IMR-90 (cell line): Measurements from ENCODE around the gene XRN2. TPM values are rescaled to one million over a fixed set of nuclear protein-coding genes. Genes with fewer than 3 reads are reported as not detected.

Experiments
- ATAC-seq: fragments of 200-7000 bp; cut with Tn5 transposase; 2 replicates; pipeline ENCODE4 v1.9.1; 2020; ENCODE audit warnings: low read depth, mild to moderate bottlenecking, moderate library complexity
- BruUV-seq: library from RNA; stranded (reverse); fragments of 400-500 nt; replicated peaks from 2 replicates; lab custom pipeline; 2021; lab: Mats Ljungman, UMichigan
- CTCF ChIA-PET: fragments of 300-600 bp; formaldehyde crosslinking; extraction: SDS; loops from one replicate; lab custom pipeline; 2021; ENCODE audit warnings: antibody characterized with exemption; lab: Yijun Ruan, JAX
- POLR2A ChIA-PET: fragments of 300-600 bp; sonication (Branson Sonifier 250); formaldehyde crosslinking; loops from one replicate; lab custom pipeline; 2022; ENCODE audit warnings: antibody characterized with exemption; ENCODE audit not compliant: unreplicated experiment; lab: Charles Lee
- DNase-seq: peaks from one replicate; pipeline ENCODE4 v3.0.0; 2013
- H2AFZ ChIP-seq: replicated peaks from 2 replicates; pipeline ENCODE3; 2013; ENCODE audit warnings: low read length, mild to moderate bottlenecking; ENCODE audit not compliant: poor library complexity
- H2AK5ac ChIP-seq: 2 replicates; pipeline ENCODE4 v1.6.1; 2013; ENCODE audit warnings: low read depth, low read length, inconsistent platforms
- H2AK9ac ChIP-seq: replicated peaks from 2 replicates; pipeline ENCODE3; 2013; ENCODE audit warnings: mild to moderate bottlenecking, low read depth, low read length, moderate library complexity; ENCODE audit not compliant: poor library complexity
- H2BK120ac ChIP-seq: 2 replicates; pipeline ENCODE4 v1.6.1; 2013; ENCODE audit warnings: low read depth, low read length, inconsistent platforms
- H2BK15ac ChIP-seq: 3 replicates; pipeline ENCODE4 v1.6.1; 2013; ENCODE audit warnings: low read depth, low read length, inconsistent platforms
- H2BK20ac ChIP-seq: 2 replicates; pipeline ENCODE4 v1.6.1; 2013; ENCODE audit warnings: low read depth, mild to moderate bottlenecking, inconsistent platforms, low read length, moderate library complexity
- H2BK5ac ChIP-seq: 2 replicates; pipeline ENCODE4 v1.6.1; 2013; ENCODE audit warnings: mild to moderate bottlenecking, low read depth, low read length, inconsistent platforms; ENCODE audit not compliant: poor library complexity, severe bottlenecking
- H3K14ac ChIP-seq: replicated peaks from 2 replicates; pipeline ENCODE4 v1.6.1; 2013; ENCODE audit warnings: low read depth, low read length, inconsistent platforms
- H3K18ac ChIP-seq: 2 replicates; pipeline ENCODE4 v1.6.1; 2013; ENCODE audit warnings: low read depth, low read length, control low read depth
- H3K23ac ChIP-seq: 2 replicates; pipeline ENCODE4 v1.6.1; 2013; ENCODE audit warnings: low read depth, low read length, inconsistent platforms
- H3K27ac ChIP-seq: 2 replicates; pipeline ENCODE4 v1.5.1; 2013; ENCODE audit warnings: mild to moderate bottlenecking, control low read depth, low read length; ENCODE audit not compliant: insufficient read depth
- H3K27me3 ChIP-seq: 2 replicates; pipeline ENCODE4 v1.6.1; 2013; ENCODE audit warnings: low read length; ENCODE audit not compliant: control insufficient read depth, insufficient read depth
- H3K36me3 ChIP-seq: 2 replicates; pipeline ENCODE4 v1.6.1; 2013; ENCODE audit warnings: low read length, mixed read lengths; ENCODE audit not compliant: control insufficient read depth, insufficient read depth
- H3K4ac ChIP-seq: 2 replicates; pipeline ENCODE4 v1.6.1; 2013; ENCODE audit warnings: low read depth, low read length, inconsistent platforms
- H3K4me1 ChIP-seq: 2 replicates; pipeline ENCODE4 v1.6.1; 2013; ENCODE audit warnings: low read length, mixed read lengths; ENCODE audit not compliant: control insufficient read depth, insufficient read depth
- H3K4me2 ChIP-seq: 2 replicates; pipeline ENCODE4 v1.6.1; 2013; ENCODE audit warnings: low read depth, mild to moderate bottlenecking, control low read depth, low read length, moderate library complexity
- H3K4me3 ChIP-seq: 2 replicates; pipeline ENCODE4 v1.5.1; 2013; ENCODE audit warnings: low read depth, mild to moderate bottlenecking, control low read depth, low read length, moderate library complexity; ENCODE audit not compliant: insufficient read depth
- H3K56ac ChIP-seq: 2 replicates; pipeline ENCODE4 v1.6.1; 2013; ENCODE audit warnings: low read length, inconsistent platforms; ENCODE audit not compliant: insufficient read depth; ENCODE audit errors: extremely low read depth
- H3K79me1 ChIP-seq, 2 experiments: 2 replicates each; pipeline ENCODE4 v1.6.1; 2013; ENCODE audit warnings: low read length in 2 of 2, inconsistent platforms in 1 of 2, low read depth in 1 of 2
- H3K9ac ChIP-seq: 2 replicates; pipeline ENCODE4 v1.6.1; 2013; ENCODE audit warnings: low read depth, low read length, control low read depth
- H3K9me1 ChIP-seq: 2 replicates; pipeline ENCODE4 v1.6.1; 2013; ENCODE audit warnings: low read length, inconsistent platforms; ENCODE audit not compliant: insufficient read depth
- H3K9me3 ChIP-seq: 2 replicates; pipeline ENCODE4 v1.6.1; 2013; ENCODE audit warnings: low read length; ENCODE audit not compliant: control insufficient read depth, insufficient read depth
- H4K20me1 ChIP-seq: 2 replicates; pipeline ENCODE4 v1.6.1; 2013; ENCODE audit warnings: low read length, inconsistent platforms; ENCODE audit not compliant: insufficient read depth
- H4K5ac ChIP-seq: 2 replicates; pipeline ENCODE4 v1.6.1; 2013; ENCODE audit warnings: mild to moderate bottlenecking, low read depth, low read length, control low read depth
- H4K8ac ChIP-seq, 2 experiments: 2 replicates each; pipeline ENCODE4 v1.6.1; 2013; ENCODE audit warnings: low read depth in 2 of 2, low read length in 2 of 2, control low read depth in 1 of 2, inconsistent platforms in 1 of 2
- H4K91ac ChIP-seq: 2 replicates; pipeline ENCODE4 v1.6.1; 2013; ENCODE audit warnings: low read depth, low read length, inconsistent platforms; ENCODE audit not compliant: insufficient read depth
- BHLHE40 ChIP-seq: fragments of 150-350 bp; IDR thresholded peaks from 2 replicates; pipeline ENCODE4 v1.6.1; 2016; ENCODE audit warnings: mild to moderate bottlenecking, low read depth, low read length
- CEBPB ChIP-seq: IDR thresholded peaks from 2 replicates; pipeline ENCODE4 v1.6.1; 2012; ENCODE audit warnings: low read depth, low read length, improper control_type of control experiment
- CHD1 ChIP-seq: IDR thresholded peaks from 2 replicates; pipeline ENCODE4 v1.6.1; 2012; ENCODE audit warnings: low read depth, low read length, improper control_type of control experiment
- CTCF ChIP-seq: conservative IDR thresholded peaks from 2 replicates; pipeline ENCODE4 v1.5.1; 2012; ENCODE audit warnings: mild to moderate bottlenecking, low read depth, low read length, improper control_type of control experiment
- ELK1 ChIP-seq: fragments of 150-350 bp; IDR thresholded peaks from 2 replicates; pipeline ENCODE4 v1.6.1; 2016; ENCODE audit warnings: low read depth, mild to moderate bottlenecking, low read length, moderate library complexity, borderline replicate concordance
- FOS ChIP-seq: fragments of 150-350 bp; IDR thresholded peaks from 2 replicates; pipeline ENCODE4 v1.6.1; 2016; ENCODE audit warnings: low read depth, low read length
- MAFK ChIP-seq: IDR thresholded peaks from 2 replicates; pipeline ENCODE4 v1.6.1; 2012; ENCODE audit warnings: low read depth, low read length, improper control_type of control experiment
- MAZ ChIP-seq: IDR thresholded peaks from 2 replicates; pipeline ENCODE4 v1.6.1; 2012; ENCODE audit warnings: low read depth, mild to moderate bottlenecking, low read length, improper control_type of control experiment, moderate library complexity, borderline replicate concordance
- MXI1 ChIP-seq: IDR thresholded peaks from 2 replicates; pipeline ENCODE4 v1.6.1; 2012; ENCODE audit warnings: low read depth, mild to moderate bottlenecking, low read length, moderate library complexity, borderline replicate concordance
- NFE2L2 ChIP-seq: fragments of 150-350 bp; IDR thresholded peaks from 2 replicates; pipeline ENCODE4 v1.6.1; 2016; ENCODE audit warnings: low read depth, mild to moderate bottlenecking, low read length
- POLR2A ChIP-seq: IDR thresholded peaks from 2 replicates; pipeline ENCODE4 v1.6.1; 2012; ENCODE audit warnings: mild to moderate bottlenecking, low read depth, low read length
- RAD21 ChIP-seq: IDR thresholded peaks from 2 replicates; pipeline ENCODE4 v1.6.1; 2012; ENCODE audit warnings: low read length, improper control_type of control experiment
- RCOR1 ChIP-seq: IDR thresholded peaks from 2 replicates; pipeline ENCODE4 v1.6.1; 2012; ENCODE audit warnings: mild to moderate bottlenecking, low read length, improper control_type of control experiment; ENCODE audit not compliant: insufficient replicate concordance
- SMC3 ChIP-seq: fragments of 150-350 bp; IDR thresholded peaks from 2 replicates; pipeline ENCODE4 v1.6.1; 2016; ENCODE audit warnings: low read depth, mild to moderate bottlenecking, antibody characterized with exemption, low read length, moderate library complexity
- USF2 ChIP-seq: fragments of 150-350 bp; IDR thresholded peaks from 2 replicates; pipeline ENCODE4 v1.6.1; 2017; ENCODE audit warnings: mild to moderate bottlenecking, antibody characterized with exemption, low read length, low read depth
- WGBS, 2 experiments: methylation state at CpG; one replicate each; pipeline versions ENCODE4 v1.1.5 to v1.1.7; 2013; ENCODE audit warnings: missing lambda C conversion rate in 2 of 2; ENCODE audit not compliant: insufficient read length in 1 of 2; ENCODE audit errors: extremely low coverage in 2 of 2; 5-methylcytosine and 5-hydroxymethylcytosine counted together
- dilution Hi-C: fragments of 300-500 bp; cut with HindIII; formaldehyde crosslinking; loops from one replicate; pipeline ENCODE4 v1.14.3; 2018; ENCODE audit warnings: low sequenced_read_pairs; ENCODE audit not compliant: unreplicated experiment
- in situ Hi-C: fragments of 300-500 bp; cut with MboI; formaldehyde crosslinking; loops from 3 replicates; pipeline ENCODE4 v1.14.3; 2019; ENCODE audit warnings: low sequenced_read_pairs, inconsistent platforms, mixed read lengths
- intact Hi-C: fragments of 100-400 bp; cut with micrococcal nuclease; formaldehyde crosslinking; loops from 2 replicates; pipeline ENCODE4 v1.10.0; 2022
- polyA plus RNA-seq, 3 experiments: library from polyadenylated mRNA; depleted of rRNA; stranded (reverse); fragments of >200 nt; gene quantifications; 2 replicates each; pipeline ENCODE4 v1.2.3, GENCODE V29; 2012; ENCODE audit warnings: low replicate concordance in 1 of 3
- total RNA-seq: library from RNA; depleted of rRNA; stranded (reverse); fragments of >200 nt; gene quantifications from 2 replicates; pipeline ENCODE4 v1.2.3, GENCODE V29; 2012

Gene XRN2
- total and polyA plus RNA-seq, 2 of the 4 experiments (the other 2 are of a cell fraction) = 58.1 to 70.8 TPM

GRCh38 chr20:21380711-21381110, 77.6 kb downstream of the XRN2 start:
- H4K8ac ChIP-seq = no peak overlapping the region
- DNase-seq = no peak
- peaks cover 10 to 32% of the 10 kb centered on the region in 2 experiments; a peak in 3 of 4 replicates for H3K79me1 ChIP-seq
- H3K4ac ChIP-seq = no peak overlapping the region
- no peak overlapping the region for H2BK120ac ChIP-seq
- no peaks in the 10 kb centered on the region for H3K4me1 ChIP-seq
- H4K5ac ChIP-seq = no peak overlapping the region
- dilution Hi-C loops = no loop called here
- intact Hi-C loops = no loop called here
- H4K20me1 ChIP-seq = peaks cover 11% of the 10 kb centered on the region; the same call in 1 of the 2 replicates
- no peak overlapping the region for H3K4me2 ChIP-seq
- no peak overlapping the region for H3K27ac ChIP-seq
- no peak overlapping the region for H2AK5ac ChIP-seq
- in situ Hi-C loops = no loop called here
- no peak overlapping the region for H4K91ac ChIP-seq
- H2AFZ ChIP-seq = no peak overlapping the region
- no peak for TF ChIP-seq ELK1
- no peak for TF ChIP-seq CEBPB
- TF ChIP-seq POLR2A = no peak
- no peak for TF ChIP-seq RAD21
- TF ChIP-seq MAFK = no peak
- no peak for TF ChIP-seq FOS
- TF ChIP-seq SMC3 = no peak
- TF ChIP-seq NFE2L2 = no peak
- TF ChIP-seq MXI1 = no peak
- TF ChIP-seq RCOR1 = no peak
- no peak for TF ChIP-seq CTCF
- TF ChIP-seq MAZ = no peak
- TF ChIP-seq USF2 = no peak
- no peak for TF ChIP-seq BHLHE40
- TF ChIP-seq CHD1 = no peak
- BruUV-seq = no TSS peak
- no peak overlapping the region for H3K14ac ChIP-seq
- no peak overlapping the region for H3K23ac ChIP-seq
- no CpG with 5 or more reads among the region's 2 CpGs for WGBS, 2 experiments
- no peak overlapping the region for H3K56ac ChIP-seq
- H3K9me3 ChIP-seq = no peaks in the 10 kb centered on the region
- no peak for ATAC-seq
- no peak overlapping the region for H2BK20ac ChIP-seq
- no peak overlapping the region for H3K4me3 ChIP-seq
- H3K27me3 ChIP-seq = no peaks in the 10 kb centered on the region
- H3K36me3 ChIP-seq = peaks cover 15% of the 10 kb centered on the region
- H2AK9ac ChIP-seq = no peak overlapping the region
- H3K9ac ChIP-seq = no peak overlapping the region
- no peak overlapping the region for H3K18ac ChIP-seq
- H2BK5ac ChIP-seq = no peak overlapping the region
- ChIA-PET CTCF (no interaction called here), POLR2A (no interaction called here)
- peaks cover 3% of the 10 kb centered on the region; the same call in 1 of the 2 replicates for H3K9me1 ChIP-seq
- no peak overlapping the region for H2BK15ac ChIP-seq
